Tongue (tissue), 2 donors: ENCODE results near the gene FOXK2. TPM values are rescaled to one million over a fixed set of nuclear protein-coding genes. Genes with fewer than 3 reads are reported as not detected.

Experiments
- DNase-seq: peaks from one replicate; pipeline ENCODE4 v3.0.0-alpha.2; 2015
- total RNA-seq: library from RNA; depleted of rRNA; stranded (reverse); fragments of >200 nt; gene quantifications from one replicate; pipeline ENCODE4 v1.2.3, GENCODE V29; 2014

The FOXK2 gene
- total RNA-seq, 1 donor from 2014 or later = 51.7 TPM

- DNase-seq = no peak
Measured at GRCh38 chr17:82644148-82644547, 124.6 kb downstream of the FOXK2 start.

GRCh38 chr17:82645516-82645915, 126.0 kb downstream of the FOXK2 start:
- no peak for DNase-seq

GRCh38 chr17:82647593-82648164, 128.1 kb downstream of the FOXK2 start:
- peak; percentile 37 for DNase-seq

GRCh38 chr17:82648165-82648668, 128.7 kb downstream of the FOXK2 start, which contains the start of gene WDR45B:
Gene WDR45B (minus strand): TSS chr17:82648444. CDS start chr17:82648340, 104 bp downstream.
- peak; percentile 98 for DNase-seq

GRCh38 chr17:82648742-82649331, 129.3 kb downstream of the FOXK2 start:
- no peak for DNase-seq

- DNase-seq = no peak
Measured at GRCh38 chr17:82649501-82650261, 130.1 kb downstream of the FOXK2 start.

- DNase-seq = no peak
Measured at GRCh38 chr17:82650723-82651122, 131.2 kb downstream of the FOXK2 start.

- no peak for DNase-seq
Measured at GRCh38 chr17:82653651-82654528, 134.4 kb downstream of the FOXK2 start.

Other genes with a start within 250 kb of the FOXK2 start
- 72.8 TPM for gene CSNK1D, start 246.0 kb upstream of the FOXK2 start, total RNA-seq
- 0.72 TPM for gene CD7, start 202.1 kb upstream of the FOXK2 start, total RNA-seq
- 12.6 TPM for gene SECTM1, start 186.0 kb upstream of the FOXK2 start, total RNA-seq
- gene TEX19, start 160.5 kb upstream of the FOXK2 start, total RNA-seq = not detected
- gene UTS2R, start 148.0 kb upstream of the FOXK2 start, total RNA-seq = 5.8 TPM
- 26.4 TPM for gene HEXD, start 101.4 kb upstream of the FOXK2 start, total RNA-seq
- gene OGFOD3, start 101.1 kb upstream of the FOXK2 start, total RNA-seq = 22.8 TPM
- gene CYBC1, start 69.0 kb upstream of the FOXK2 start, total RNA-seq = 36.6 TPM
- gene NARF, start 61.0 kb upstream of the FOXK2 start, total RNA-seq = 73.0 TPM
- 60.1 TPM for gene WDR45B, start 128.7 kb downstream of the FOXK2 start, total RNA-seq
- 40.9 TPM for gene RAB40B, start 179.0 kb downstream of the FOXK2 start, total RNA-seq
- 23.3 TPM for gene FN3KRP, start 197.0 kb downstream of the FOXK2 start, total RNA-seq
- 8.4 TPM for gene FN3K, start 215.9 kb downstream of the FOXK2 start, total RNA-seq
- 40.4 TPM for gene TBCD, start 232.3 kb downstream of the FOXK2 start, total RNA-seq